Measurements from ENCODE around the gene MYDGF.
"Not testable (repeated sequence)": the region's sequence is repeated elsewhere in the genome, so short reads cannot be mapped to it uniquely, and the experiment has no call there.

The MYDGF gene

DNA sequence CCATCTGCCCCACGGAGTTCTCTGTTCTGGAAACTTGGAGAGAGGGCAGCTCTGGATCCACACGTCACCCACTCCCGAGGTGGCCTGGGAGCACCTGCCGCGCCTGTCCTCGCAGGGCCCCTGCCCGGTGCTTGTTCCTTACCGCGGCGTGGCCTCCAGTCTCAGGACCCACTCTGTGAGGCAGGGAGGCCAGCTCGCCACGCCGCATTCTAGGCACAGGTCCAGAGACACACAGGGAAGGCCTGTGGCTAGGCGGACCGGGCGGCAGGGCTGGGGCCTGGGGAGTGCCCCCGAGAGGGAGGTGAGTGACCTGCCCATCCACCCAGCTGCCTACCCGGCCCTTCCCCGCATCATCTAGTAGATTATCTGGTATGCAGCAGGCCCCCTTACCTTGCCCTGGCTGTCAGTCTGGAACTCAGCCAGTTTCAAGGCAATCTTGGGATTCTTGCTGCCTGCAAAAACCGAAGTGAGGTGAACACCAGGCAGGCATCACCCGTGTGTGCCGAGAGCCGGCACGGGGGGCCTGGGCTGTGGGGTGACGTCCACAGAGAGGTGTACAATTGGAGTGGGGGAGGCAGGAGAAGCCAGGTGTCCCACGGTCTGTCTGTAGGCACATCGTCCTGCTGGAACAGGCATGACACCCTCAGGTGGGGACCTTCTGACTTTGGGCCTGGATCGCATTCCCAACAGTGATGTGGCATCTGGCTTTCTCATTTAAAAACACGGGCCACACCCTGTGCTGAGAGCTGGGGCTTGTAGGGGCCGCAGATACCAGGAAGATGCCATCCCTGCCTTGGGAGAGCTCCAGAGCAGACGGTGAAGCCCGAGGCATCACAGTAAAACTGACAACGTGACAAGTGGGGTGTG is 29.9 kb upstream of the MYDGF start:
- no peak for DNase-seq

DNA sequence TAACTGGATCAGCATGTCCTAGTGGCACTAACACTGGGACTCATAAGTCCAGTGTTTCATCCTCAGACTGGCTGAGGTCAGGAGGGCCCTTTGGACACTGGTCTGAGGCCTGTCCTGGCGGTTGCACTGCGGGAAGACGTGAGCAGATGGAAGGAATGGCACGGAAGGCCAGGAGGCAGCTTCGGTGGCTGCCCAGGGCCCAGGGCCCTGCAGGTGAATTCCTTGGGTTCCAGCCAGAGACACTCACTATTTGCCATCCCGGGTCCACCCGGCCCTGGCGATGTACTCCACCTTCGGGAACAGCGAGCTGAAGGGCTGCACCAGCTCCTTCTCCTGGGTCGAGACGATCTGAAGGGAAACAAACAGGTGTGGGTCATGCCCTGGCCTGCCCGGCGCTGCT is 27.2 kb upstream of the MYDGF start:
- DNase-seq = peak in 1 of 14 donors; percentile 87

GRCh38 chr19:4695224-4695731 is 25.1 kb upstream of the MYDGF start:
- peak in 12 of 14 donors; percentile 22 to 74 (median 55) for DNase-seq

DNA sequence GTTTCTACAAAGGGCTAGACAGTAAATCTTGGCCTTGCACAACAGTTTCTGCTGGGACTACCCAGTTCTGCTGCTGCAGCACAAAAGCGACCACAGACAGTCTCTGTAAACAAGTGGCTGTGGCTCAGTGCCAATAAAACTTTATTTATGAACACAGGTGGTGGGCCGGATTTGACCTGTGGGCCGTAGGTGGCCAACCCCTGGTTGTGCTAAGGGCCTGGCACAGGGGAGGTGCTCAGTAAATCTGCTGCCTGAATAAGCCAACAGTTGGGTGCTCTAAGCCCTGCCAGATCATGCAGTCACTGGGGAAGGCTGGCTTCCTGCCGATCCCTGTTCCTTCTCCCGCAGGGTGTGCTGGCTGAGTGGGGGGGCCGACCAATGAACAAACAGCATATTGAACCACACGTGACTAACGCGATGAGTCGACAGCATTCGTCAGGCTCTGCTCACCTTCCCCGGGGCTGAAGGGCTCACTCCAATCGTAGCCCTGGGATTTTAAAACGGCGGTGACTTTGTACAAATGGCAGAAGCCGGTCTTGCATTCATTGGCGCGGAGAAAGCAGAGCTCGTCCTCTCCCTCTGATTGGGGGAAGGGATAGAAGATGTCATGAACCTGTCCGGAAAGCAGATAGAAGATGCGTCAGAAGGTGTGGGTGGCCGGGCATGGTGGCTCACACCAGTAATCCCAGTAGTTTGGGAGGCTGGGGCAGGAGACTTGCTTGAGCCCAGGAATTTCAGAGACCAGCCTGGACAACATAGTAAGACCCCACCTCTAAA is 24.3 kb upstream of the MYDGF start:
- peak in 13 of 14 donors; percentile 9 to 92 (median 58) for DNase-seq

- DNase-seq = no peak
These were observed 23.5 kb upstream of the MYDGF start for GRCh38 chr19:4693471-4694121.

- DNase-seq = no peak
These were observed 22.9 kb upstream of the MYDGF start for GRCh38 chr19:4693078-4693350.

- peak in 1 of 14 donors; percentile 24 for DNase-seq
These were observed 22.3 kb upstream of the MYDGF start for GRCh38 chr19:4692251-4693077.

DNA sequence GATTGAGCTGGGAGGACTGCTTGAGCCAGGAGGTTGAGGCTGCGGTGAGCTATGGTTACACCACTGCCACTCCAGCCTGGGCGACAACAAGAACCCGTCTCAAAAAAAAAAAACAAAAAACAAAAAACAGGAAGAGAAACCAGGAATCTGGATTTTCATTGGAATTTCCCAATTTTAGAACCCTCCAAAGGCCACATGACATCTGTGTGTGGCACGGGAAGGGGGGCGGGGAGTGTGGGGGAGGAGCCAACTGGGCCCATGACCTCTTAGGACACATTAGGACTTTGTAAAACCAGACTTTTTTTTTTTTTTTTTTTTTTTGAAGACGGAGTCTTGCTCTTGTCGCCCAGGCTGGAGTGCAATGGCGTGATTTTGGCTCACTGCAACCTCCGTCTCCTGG is 21.2 kb upstream of the MYDGF start:
- no peak for DNase-seq

GRCh38 chr19:4690361-4690760 is 20.2 kb upstream of the MYDGF start:
- no peak for DNase-seq

- DNase-seq = no peak
These were observed 19.3 kb upstream of the MYDGF start for GRCh38 chr19:4689403-4689802.

- DNase-seq = no peak
These were observed 18.4 kb upstream of the MYDGF start for GRCh38 chr19:4688587-4688986.

DNA sequence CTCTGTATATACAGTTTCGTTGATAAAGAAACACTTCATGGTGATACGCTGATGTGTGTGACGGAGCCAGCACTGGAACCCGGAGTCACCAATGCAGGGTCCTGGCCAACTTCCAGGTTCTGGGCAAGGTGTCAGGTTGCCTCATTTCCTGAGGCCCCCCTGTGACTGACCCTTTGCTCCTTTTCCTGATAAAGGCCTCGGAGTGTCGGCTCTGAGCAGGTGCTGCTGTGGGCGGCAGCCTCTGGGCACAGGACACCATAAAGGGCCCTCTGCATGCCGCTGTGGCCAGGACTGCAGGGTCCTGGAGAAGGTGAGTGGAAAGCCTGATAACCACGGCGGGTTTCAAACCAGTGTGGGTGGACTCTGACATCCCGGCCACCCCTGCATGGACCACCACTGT is 17.3 kb upstream of the MYDGF start:
- no peak for DNase-seq

GRCh38 chr19:4686700-4687099 is 16.6 kb upstream of the MYDGF start:
- no peak for DNase-seq

DNA sequence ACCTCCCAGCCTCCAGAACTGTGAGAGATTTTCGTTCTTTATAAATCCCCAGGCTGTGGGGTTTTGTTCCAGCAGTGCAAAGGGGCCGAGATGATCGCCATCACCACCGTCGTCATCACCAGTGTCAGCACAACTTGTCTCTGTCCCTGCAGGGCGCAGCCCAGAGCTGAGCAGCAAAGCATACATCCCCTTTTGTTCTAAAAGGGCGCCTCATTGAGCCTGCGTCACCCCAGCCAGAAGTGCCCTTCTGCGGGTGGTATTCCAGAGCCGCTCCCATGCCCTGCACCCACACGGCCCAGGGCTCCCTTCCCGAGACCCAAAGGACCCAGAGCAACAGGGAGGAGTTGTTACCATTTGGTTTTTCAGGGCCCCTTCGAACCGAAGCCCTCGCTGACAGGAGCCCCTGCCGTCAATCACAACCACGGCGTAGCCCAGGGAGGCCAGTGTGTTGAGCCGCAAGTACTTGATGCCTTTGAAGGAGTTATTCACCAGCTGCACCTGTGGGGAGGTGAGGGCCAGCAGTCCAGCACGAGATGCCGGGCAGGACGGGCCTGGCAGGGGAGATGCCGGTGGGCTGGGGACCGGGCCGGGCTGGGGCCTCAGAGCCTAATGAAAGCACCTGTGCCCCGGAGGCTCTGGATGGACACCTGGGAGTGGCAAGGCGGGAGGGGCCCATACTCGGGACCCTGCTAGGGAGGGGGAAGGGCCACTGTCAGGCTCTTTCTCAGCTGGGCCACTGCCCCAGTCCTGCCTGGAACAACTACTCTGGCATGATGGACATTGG is 14.4 kb upstream of the MYDGF start:
- peak in 1 of 14 donors; percentile 25 for DNase-seq

DNA sequence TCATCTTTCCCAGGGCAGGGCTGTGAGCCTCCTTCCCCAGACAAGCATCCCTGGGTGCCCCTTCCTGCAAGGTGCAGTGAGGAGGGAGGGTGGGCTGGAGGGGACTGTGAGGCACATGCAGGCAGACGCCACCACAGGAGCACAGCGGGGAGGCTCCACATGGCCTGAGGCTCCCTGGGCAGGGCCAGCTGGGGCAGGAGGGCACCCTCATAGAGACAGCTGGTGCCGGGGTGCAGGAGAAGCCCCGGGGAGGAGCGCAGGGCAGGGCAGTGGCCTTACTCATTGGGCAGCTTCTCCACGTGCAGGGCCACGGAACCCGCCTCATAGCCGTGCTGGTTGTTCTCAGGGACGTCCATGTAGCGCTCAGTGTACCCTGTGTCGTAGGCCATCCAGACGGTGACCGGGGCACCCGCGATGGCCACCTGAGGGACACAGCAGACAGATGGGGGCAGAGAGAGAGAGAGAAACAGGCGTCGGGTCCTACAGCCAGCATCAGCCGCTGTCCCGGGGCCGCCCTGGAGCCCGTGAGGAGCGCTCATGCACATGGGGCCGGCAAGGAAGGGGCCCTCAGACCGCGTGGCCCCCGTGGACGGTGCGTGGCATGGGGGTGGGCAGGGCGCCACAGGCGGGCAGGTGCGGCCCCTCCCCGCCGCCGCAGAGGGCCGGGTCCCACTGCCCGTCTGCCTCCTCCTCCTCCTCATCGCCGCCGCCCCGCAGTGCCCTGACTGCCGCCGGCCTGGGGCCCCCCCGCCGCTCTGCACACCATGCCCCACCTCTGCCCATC is 12.5 kb upstream of the MYDGF start:
- no peak for DNase-seq

- DNase-seq = not testable (repeated sequence)
These were observed 9.9 kb upstream of the MYDGF start for GRCh38 chr19:4680021-4680420.

DNA sequence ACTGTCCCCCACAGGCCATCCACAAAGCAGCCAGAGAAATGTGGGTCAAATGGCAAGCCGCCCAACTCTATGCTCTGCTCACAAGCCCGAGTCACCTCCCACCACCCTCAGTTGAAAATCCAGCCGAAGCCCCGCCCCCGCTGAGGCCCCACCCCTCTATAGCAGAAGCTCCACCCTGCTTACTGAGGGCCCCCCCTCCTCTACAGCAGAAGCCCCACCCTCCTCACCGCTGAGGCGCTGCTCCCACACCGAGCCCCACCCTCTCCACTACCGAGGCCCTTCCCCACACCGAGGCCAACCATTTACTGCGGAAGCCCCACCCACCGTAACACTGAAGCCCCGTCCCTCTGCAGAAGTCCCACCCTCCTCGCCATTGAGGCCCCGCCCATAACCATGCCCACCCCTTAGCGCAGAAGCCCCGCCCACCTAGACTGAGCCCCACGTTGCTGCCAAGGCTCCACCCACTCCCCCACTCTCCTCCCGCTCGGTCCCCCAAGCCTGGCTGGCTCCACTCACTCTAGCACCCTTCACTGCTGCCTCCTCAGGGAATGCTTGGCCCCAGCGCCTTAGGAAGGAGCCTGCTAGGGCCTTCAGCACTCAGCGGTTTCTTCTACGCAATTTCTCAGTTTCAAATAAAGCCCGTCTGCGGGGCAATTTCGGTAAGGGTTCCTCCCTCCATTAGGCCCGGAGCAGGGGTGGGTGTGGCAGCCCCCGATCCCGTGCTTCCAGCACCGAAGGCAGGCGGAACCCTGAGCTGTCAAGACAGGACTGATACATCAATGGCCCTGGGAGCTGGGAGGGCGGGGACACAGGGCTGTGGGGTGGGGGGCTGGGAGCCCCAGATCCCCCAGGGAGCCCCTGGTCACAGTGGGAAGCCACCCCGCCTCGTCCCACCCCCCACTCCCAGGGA is 9.0 kb upstream of the MYDGF start:
- peak in 1 of 14 donors; percentile 47 for DNase-seq

GRCh38 chr19:4676955-4677731 is 7.0 kb upstream of the MYDGF start:
- peak in 5 of 14 donors; percentile 8 to 83 (median 12) for DNase-seq

DNA sequence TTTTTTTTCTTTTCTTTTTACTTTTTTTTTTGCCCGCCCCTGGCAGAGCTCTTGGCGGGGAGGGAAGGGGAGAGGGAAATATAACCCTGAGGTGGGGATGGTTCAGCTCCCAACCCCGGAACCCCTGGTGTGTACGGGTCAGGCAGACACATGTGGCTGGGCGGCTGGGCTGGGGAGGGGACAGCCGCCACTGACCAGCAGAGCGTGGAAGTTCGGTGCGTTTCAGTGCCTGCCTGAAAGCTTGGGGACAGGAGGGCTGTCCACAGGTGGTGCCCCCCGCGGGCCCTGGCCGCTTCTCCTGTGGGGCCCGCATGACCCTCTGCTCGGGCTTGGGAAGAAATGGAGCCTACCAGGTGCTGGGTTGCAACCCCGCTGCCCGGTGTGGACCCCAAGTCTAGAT is 5.2 kb upstream of the MYDGF start:
- no peak for DNase-seq
